ENCODE measurements around the gene ZRANB1. TPM values are rescaled to one million over a fixed set of nuclear protein-coding genes. Genes with fewer than 3 reads are reported as not detected.

ZRANB1 gene
- total and polyA plus RNA-seq, 2 donors (not counting 1 experiment from before 2014, with no cell fraction given): 26.5 to 39.3 TPM

DNA sequence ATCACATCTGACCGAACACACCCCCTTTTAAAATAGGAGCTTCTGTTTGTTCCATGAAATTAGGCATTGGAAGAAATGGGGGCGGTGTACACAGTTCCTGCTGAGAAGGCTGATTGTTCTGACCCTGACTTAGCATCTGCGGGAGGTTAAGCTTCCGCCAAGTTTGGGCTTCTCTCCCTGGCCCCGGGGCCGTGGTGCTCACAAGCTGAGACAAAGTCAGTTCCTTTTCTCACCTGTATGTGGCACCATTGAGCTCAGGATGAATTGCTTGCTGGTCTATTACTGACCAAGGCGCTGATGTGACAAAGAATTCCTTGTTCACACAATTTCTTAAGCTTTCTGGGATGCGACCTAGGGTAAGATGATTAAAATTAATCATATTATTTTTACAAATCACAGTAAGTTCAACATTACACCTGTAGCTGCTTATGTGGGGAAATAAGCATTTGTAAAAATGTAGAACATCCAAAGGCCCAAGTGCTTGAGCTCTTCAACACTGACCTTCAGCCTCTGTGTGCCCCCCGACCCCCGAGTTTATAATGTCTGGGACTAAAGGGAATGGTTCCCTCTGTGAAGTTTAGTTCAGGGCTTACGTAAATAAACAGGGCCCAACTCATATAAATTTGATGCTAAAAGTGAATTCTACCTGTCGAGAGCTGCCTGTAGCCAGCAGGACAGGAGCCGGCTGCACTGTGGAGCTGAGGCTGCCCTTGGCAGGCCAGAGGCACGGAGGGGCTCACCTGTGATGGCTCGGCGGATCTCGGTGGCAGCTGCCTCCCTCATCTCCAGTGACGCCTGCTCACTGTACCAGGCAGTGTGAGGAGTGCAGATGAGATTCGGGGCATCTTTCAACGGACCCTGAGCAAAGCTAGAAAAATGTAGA lies 50.8 kb downstream of the ZRANB1 start:
- Histone ChIP-seq H4K20me1 (ENCODE audit: control insufficient read depth, extremely low read depth, insufficient read depth, low read length) (no peaks in the 10 kb centered on the region), H3K27ac (ENCODE audit: insufficient read depth, low read length) (no peak overlapping the region), H3K36me3 (ENCODE audit: control insufficient read depth, insufficient read depth, low read length) (peaks cover 32% of the 10 kb centered on the region), H2AFZ (ENCODE audit: low read length) (no peak overlapping the region), H3K27me3 (ENCODE audit: control insufficient read depth, insufficient read depth, low read length) (no peaks in the 10 kb centered on the region), H3K79me2 (ENCODE audit: control insufficient read depth, insufficient read depth, low read length) (no peaks in the 10 kb centered on the region), H3K4me3 (replicated peaks in 1 of 4; ENCODE audit: control extremely low read depth in 1 of 4, insufficient read depth in 1 of 4, low read depth in 3 of 4, low read length in 4 of 4) (no peak overlapping the region), H3K4me1 (ENCODE audit: control insufficient read depth, extremely low read depth, insufficient read depth, low read length) (no peaks in the 10 kb centered on the region), H3K9me3 (ENCODE audit: control insufficient read depth, insufficient read depth, low read depth, low read length) (no peaks in the 10 kb centered on the region), H3K9ac (ENCODE audit: insufficient read depth, low read length) (no peak overlapping the region), H3K4me2 (ENCODE audit: extremely low read depth, insufficient read depth, low read length) (no peak overlapping the region)
- DNase-seq (ENCODE audit: low read depth in 2 of 2): peak; percentile 54 to 68
- TF ChIP-seq, protein P1, sequence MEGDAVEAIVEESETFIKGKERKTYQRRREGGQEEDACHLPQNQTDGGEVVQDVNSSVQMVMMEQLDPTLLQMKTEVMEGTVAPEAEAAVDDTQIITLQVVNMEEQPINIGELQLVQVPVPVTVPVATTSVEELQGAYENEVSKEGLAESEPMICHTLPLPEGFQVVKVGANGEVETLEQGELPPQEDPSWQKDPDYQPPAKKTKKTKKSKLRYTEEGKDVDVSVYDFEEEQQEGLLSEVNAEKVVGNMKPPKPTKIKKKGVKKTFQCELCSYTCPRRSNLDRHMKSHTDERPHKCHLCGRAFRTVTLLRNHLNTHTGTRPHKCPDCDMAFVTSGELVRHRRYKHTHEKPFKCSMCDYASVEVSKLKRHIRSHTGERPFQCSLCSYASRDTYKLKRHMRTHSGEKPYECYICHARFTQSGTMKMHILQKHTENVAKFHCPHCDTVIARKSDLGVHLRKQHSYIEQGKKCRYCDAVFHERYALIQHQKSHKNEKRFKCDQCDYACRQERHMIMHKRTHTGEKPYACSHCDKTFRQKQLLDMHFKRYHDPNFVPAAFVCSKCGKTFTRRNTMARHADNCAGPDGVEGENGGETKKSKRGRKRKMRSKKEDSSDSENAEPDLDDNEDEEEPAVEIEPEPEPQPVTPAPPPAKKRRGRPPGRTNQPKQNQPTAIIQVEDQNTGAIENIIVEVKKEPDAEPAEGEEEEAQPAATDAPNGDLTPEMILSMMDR (conservative IDR thresholded peaks at IDR 0.05 in 1 of 2, IDR thresholded peaks at IDR 0.05 in 1 of 2; ENCODE audit: low read depth in 1 of 2, low read length in 2 of 2): peak; percentile 51 to 56
- no peak for TF ChIP-seq EZH2 (IDR thresholded peaks at IDR 0.05; ENCODE audit: low read length, missing control alignments)

DNA sequence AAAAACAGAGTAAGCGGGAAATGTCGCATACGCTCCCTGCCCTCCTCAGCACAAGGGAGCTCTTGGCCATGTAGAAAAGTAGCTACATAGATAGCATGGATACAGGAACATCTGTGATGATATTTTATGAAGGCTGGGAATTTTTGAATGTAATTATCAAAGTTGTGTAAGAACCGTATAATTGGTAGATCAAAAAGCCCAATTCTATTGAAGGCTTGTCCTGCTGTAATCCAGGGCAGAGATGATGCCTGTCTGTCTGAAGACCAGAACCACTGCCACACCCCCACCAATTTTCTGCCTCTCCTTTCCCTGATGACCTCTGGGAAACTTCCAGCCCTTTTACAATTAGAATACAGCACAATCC lies 51.4 kb downstream of the ZRANB1 start:
- Histone ChIP-seq H3K79me2 (ENCODE audit: control insufficient read depth, insufficient read depth, low read length) (peaks cover 3% of the 10 kb centered on the region), H3K9me3 (ENCODE audit: control insufficient read depth, insufficient read depth, low read depth, low read length) (no peaks in the 10 kb centered on the region), H4K20me1 (ENCODE audit: control insufficient read depth, extremely low read depth, insufficient read depth, low read length) (no peaks in the 10 kb centered on the region), H3K4me2 (ENCODE audit: extremely low read depth, insufficient read depth, low read length) (no peak overlapping the region), H3K9ac (ENCODE audit: insufficient read depth, low read length) (no peak overlapping the region), H3K4me1 (ENCODE audit: control insufficient read depth, extremely low read depth, insufficient read depth, low read length) (no peaks in the 10 kb centered on the region), H3K27ac (ENCODE audit: insufficient read depth, low read length) (no peak overlapping the region), H2AFZ (ENCODE audit: low read length) (no peak overlapping the region), H3K36me3 (ENCODE audit: control insufficient read depth, insufficient read depth, low read length) (peaks cover 37% of the 10 kb centered on the region), H3K27me3 (ENCODE audit: control insufficient read depth, insufficient read depth, low read length) (no peaks in the 10 kb centered on the region), H3K4me3 (replicated peaks in 1 of 4; ENCODE audit: control extremely low read depth in 1 of 4, insufficient read depth in 1 of 4, low read depth in 3 of 4, low read length in 4 of 4) (no peak overlapping the region)
- no peak for DNase-seq (ENCODE audit: low read depth in 2 of 2)
- no peak for TF ChIP-seq EZH2 (IDR thresholded peaks at IDR 0.05; ENCODE audit: low read length, missing control alignments)
- TF ChIP-seq, protein P1 (conservative IDR thresholded peaks at IDR 0.05 in 1 of 2, IDR thresholded peaks at IDR 0.05 in 1 of 2; ENCODE audit: low read depth in 1 of 2, low read length in 2 of 2): no peak

DNA sequence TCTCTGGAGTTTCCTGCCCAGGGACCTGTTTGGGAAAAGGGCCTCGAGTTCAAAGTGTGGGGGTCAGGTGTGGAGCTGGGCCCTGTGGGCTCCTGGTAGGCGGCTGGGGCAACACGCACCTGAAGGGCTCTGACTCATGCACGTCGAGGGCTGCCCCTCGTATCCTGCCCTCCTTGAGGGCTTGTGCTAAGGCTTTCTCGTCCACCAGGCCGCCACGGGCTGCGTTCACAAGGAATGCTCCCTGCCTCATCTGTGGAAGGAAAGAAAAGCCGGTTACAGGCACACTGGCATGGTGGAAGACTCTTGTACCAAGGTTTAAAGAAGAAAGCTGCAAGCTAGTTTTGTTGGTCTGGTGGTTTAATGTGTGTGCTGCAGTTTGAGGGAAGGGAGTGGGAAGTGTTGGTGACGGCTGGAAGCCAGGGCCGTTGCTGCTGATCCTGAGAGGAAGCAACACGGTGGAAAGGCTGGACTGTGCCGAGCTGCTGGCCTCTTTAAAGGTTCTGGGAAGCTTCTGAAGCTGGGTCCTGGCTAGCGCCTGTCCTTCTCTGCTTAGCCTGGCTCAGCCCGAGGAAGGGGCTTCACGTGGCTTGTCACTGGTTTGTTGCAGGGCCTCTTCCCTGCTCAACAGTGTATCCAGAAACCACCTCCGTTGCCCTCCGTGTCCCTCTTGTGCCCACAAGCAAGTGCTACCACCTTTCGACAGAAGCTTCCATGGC lies 52.0 kb downstream of the ZRANB1 start:
- no peak overlapping the region for H3K4me3 ChIP-seq (replicated peaks in 1 of 4; ENCODE audit: control extremely low read depth in 1 of 4, insufficient read depth in 1 of 4, low read depth in 3 of 4, low read length in 4 of 4)
- no peak for DNase-seq (ENCODE audit: low read depth in 2 of 2)
- peaks cover 4% of the 10 kb centered on the region for H3K4me1 ChIP-seq (ENCODE audit: control insufficient read depth, extremely low read depth, insufficient read depth, low read length)
- no peak overlapping the region for H2AFZ ChIP-seq (ENCODE audit: low read length)
- no peak overlapping the region for H3K9ac ChIP-seq (ENCODE audit: insufficient read depth, low read length)
- H3K9me3 ChIP-seq (ENCODE audit: control insufficient read depth, insufficient read depth, low read depth, low read length): no peaks in the 10 kb centered on the region
- no peaks in the 10 kb centered on the region for H3K27me3 ChIP-seq (ENCODE audit: control insufficient read depth, insufficient read depth, low read length)
- H4K20me1 ChIP-seq (ENCODE audit: control insufficient read depth, extremely low read depth, insufficient read depth, low read length): no peaks in the 10 kb centered on the region
- peaks cover 7% of the 10 kb centered on the region for H3K79me2 ChIP-seq (ENCODE audit: control insufficient read depth, insufficient read depth, low read length)
- no peak for TF ChIP-seq EZH2 (IDR thresholded peaks at IDR 0.05; ENCODE audit: low read length, missing control alignments)
- TF ChIP-seq, protein P1 (conservative IDR thresholded peaks at IDR 0.05 in 1 of 2, IDR thresholded peaks at IDR 0.05 in 1 of 2; ENCODE audit: low read depth in 1 of 2, low read length in 2 of 2): no peak
- H3K27ac ChIP-seq (ENCODE audit: insufficient read depth, low read length): no peak overlapping the region
- peaks cover 41% of the 10 kb centered on the region for H3K36me3 ChIP-seq (ENCODE audit: control insufficient read depth, insufficient read depth, low read length)
- no peak overlapping the region for H3K4me2 ChIP-seq (ENCODE audit: extremely low read depth, insufficient read depth, low read length)

All from fibroblast of lung (primary cell).